GM12878 (cell line): Measurements from ENCODE around the gene LRSAM1. TPM values are rescaled to one million over a fixed set of nuclear protein-coding genes. Genes with fewer than 3 reads are reported as not detected.
A peak's percentile ranks its signal among the peaks of the same experiment; 100 is the strongest.

Experiments used
- CBX3 ChIP-seq: fragments of 200-600 bp; sonication (generic); IDR thresholded peaks from 2 replicates; pipeline ENCODE4 v1.6.1; 2016; ENCODE audit warnings: low read depth, borderline replicate concordance
- E2F4 ChIP-seq: IDR thresholded peaks from 2 replicates; pipeline ENCODE4 v1.6.1; 2012; ENCODE audit warnings: low read depth, low read length, improper control_type of control experiment
- PAX5 ChIP-seq: IDR thresholded peaks from 2 replicates; pipeline ENCODE4 v1.6.1; 2011; ENCODE audit warnings: low read depth, low read length, borderline replicate concordance
- POLR2AphosphoS2 ChIP-seq: IDR thresholded peaks from 2 replicates; pipeline ENCODE4 v1.6.1; 2011; ENCODE audit warnings: low read depth, mild to moderate bottlenecking, low read length, improper control_type of control experiment, moderate library complexity
- polyA plus RNA-seq, 11 experiments: library from polyadenylated mRNA; depleted of rRNA in 4 of 11; unstranded in 6 of 11; stranded (reverse) in 5 of 11; fragments of >200 nt; fragmentation: Nextera tagmentation in 4 of 11; fragmentation: Illumina TruSeq in 1 of 11; extraction: Ambion mirVana in 4 of 11; extraction: Trizol in 1 of 11; gene quantifications; 1 replicate in 1 of 11; 2 replicates in 10 of 11; pipeline versions ENCODE4 v1.2.1 to v1.2.3, GENCODE V29; 2011 to 2016; ENCODE audit warnings: inconsistent platforms in 2 of 11, missing spikeins in 2 of 11, low read depth in 1 of 11
- small RNA-seq: library from RNA; depleted of rRNA; stranded (forward); fragments of <200 nt; gene quantifications from one replicate; pipeline ENCODE3, GENCODE V24; 2014
- total RNA-seq, 4 experiments: library from RNA; depleted of rRNA in 3 of 4; stranded (reverse); fragments of >200 nt in 3 of 4; fragmentation: Illumina TruSeq in 1 of 4; extraction: Trizol in 1 of 4; gene quantifications; 2 replicates each; pipeline versions ENCODE4 v1.2.1 to v1.2.3, GENCODE V29; 2013 to 2021

The LRSAM1 gene
- total and polyA plus RNA-seq, 10 of the 15 experiments (the other 5 are each of a cell fraction or from before 2014, with no cell fraction given), result 0.14 to 23.4 (median 11.7) TPM

- no peak for TF ChIP-seq CBX3
- TF ChIP-seq POLR2AphosphoS2, result no peak
- no peak for TF ChIP-seq PAX5
- no peak for TF ChIP-seq E2F4
Observed at GRCh38 chr9:127550751-127551150, 99.4 kb downstream of the LRSAM1 start (continued).

Small RNA genes within 50 kb of the gene (small RNA-seq; reads per million reads assigned to genes)
- gene RF00019 (not detected), gene SNORA65 (411 reads per million, percentile 99 among the genes with 10 or more reads in this experiment)

Other genes starting within 250 kb of the LRSAM1 start
- gene GARNL3, start 186.7 kb upstream of the LRSAM1 start, total RNA-seq (2014; rRNA removed), result 8.2 and 9.3 TPM in 2 replicates
- 7.1 and 7.2 TPM in 2 replicates for gene GARNL3, start 186.7 kb upstream of the LRSAM1 start, total RNA-seq (2014; rRNA removed; fragmentation: Illumina TruSeq; extraction: Trizol)
- gene GARNL3, start 186.7 kb upstream of the LRSAM1 start, total RNA-seq (2021), result 9.4 and 9.8 TPM in 2 replicates
- gene GARNL3, start 186.7 kb upstream of the LRSAM1 start, polyA plus RNA-seq (2011; rRNA removed), result 1.8 and 2.2 TPM in 2 replicates
- 6.9 and 7.6 TPM in 2 replicates for gene GARNL3, start 186.7 kb upstream of the LRSAM1 start, polyA plus RNA-seq (2014; fragmentation: Illumina TruSeq; extraction: Trizol)
- gene GARNL3, start 186.7 kb upstream of the LRSAM1 start, polyA plus RNA-seq (2014; fragmentation: Nextera tagmentation; extraction: Ambion mirVana), result 1 to 10 TPM in 1 of 2 experiments, under 1 TPM in 1; 0.89 to 1.3 TPM
- 12.0 and 13.2 TPM in 2 replicates for gene GARNL3, start 186.7 kb upstream of the LRSAM1 start, polyA plus RNA-seq (2014; rRNA removed)
- gene GARNL3, start 186.7 kb upstream of the LRSAM1 start, polyA plus RNA-seq (2016; fragmentation: Nextera tagmentation; extraction: Ambion mirVana), result 1 to 10 TPM; 4.9 to 5.6 TPM
- 11.4 and 17.5 TPM in 2 replicates for gene SLC2A8, start 54.3 kb upstream of the LRSAM1 start, total RNA-seq (2014; rRNA removed)
- gene SLC2A8, start 54.3 kb upstream of the LRSAM1 start, total RNA-seq (2014; rRNA removed; fragmentation: Illumina TruSeq; extraction: Trizol), result 4.6 and 4.7 TPM in 2 replicates
- 13.3 and 13.7 TPM in 2 replicates for gene SLC2A8, start 54.3 kb upstream of the LRSAM1 start, total RNA-seq (2021)
- gene SLC2A8, start 54.3 kb upstream of the LRSAM1 start, polyA plus RNA-seq (2011; rRNA removed), result 2.9 and 6.3 TPM in 2 replicates
- gene SLC2A8, start 54.3 kb upstream of the LRSAM1 start, polyA plus RNA-seq (2014; fragmentation: Illumina TruSeq; extraction: Trizol), result 1.6 and 3.3 TPM in 2 replicates
- 1 to 10 TPM in 1 of 2 experiments, under 1 TPM in 1; 0.31 to 1.4 TPM for gene SLC2A8, start 54.3 kb upstream of the LRSAM1 start, polyA plus RNA-seq (2014; fragmentation: Nextera tagmentation; extraction: Ambion mirVana)
- gene SLC2A8, start 54.3 kb upstream of the LRSAM1 start, polyA plus RNA-seq (2014; rRNA removed), result 13.9 and 16.3 TPM in 2 replicates
- 10 to 100 TPM; 16.8 to 22.7 TPM for gene SLC2A8, start 54.3 kb upstream of the LRSAM1 start, polyA plus RNA-seq (2016; fragmentation: Nextera tagmentation; extraction: Ambion mirVana)
- 11.2 and 14.1 TPM in 2 replicates for gene ZNF79, start 27.1 kb upstream of the LRSAM1 start, total RNA-seq (2014; rRNA removed)
- 9.8 and 11.1 TPM in 2 replicates for gene ZNF79, start 27.1 kb upstream of the LRSAM1 start, total RNA-seq (2014; rRNA removed; fragmentation: Illumina TruSeq; extraction: Trizol)
- gene ZNF79, start 27.1 kb upstream of the LRSAM1 start, total RNA-seq (2021), result 10.2 and 12.4 TPM in 2 replicates
- 9.9 and 12.2 TPM in 2 replicates for gene ZNF79, start 27.1 kb upstream of the LRSAM1 start, polyA plus RNA-seq (2011; rRNA removed)
- gene ZNF79, start 27.1 kb upstream of the LRSAM1 start, polyA plus RNA-seq (2014; fragmentation: Illumina TruSeq; extraction: Trizol), result 9.5 and 11.9 TPM in 2 replicates
- gene ZNF79, start 27.1 kb upstream of the LRSAM1 start, polyA plus RNA-seq (2014; fragmentation: Nextera tagmentation; extraction: Ambion mirVana), result 1 to 10 TPM; 1.8 to 2.0 TPM
- gene ZNF79, start 27.1 kb upstream of the LRSAM1 start, polyA plus RNA-seq (2014; rRNA removed), result 8.7 and 9.3 TPM in 2 replicates
- 10 to 100 TPM; 12.9 to 14.0 TPM for gene ZNF79, start 27.1 kb upstream of the LRSAM1 start, polyA plus RNA-seq (2016; fragmentation: Nextera tagmentation; extraction: Ambion mirVana)
- gene RPL12, start 104 bp upstream of the LRSAM1 start, total RNA-seq (2014; rRNA removed), result 2,340 and 2,418 TPM in 2 replicates
- 4,535 and 4,622 TPM in 2 replicates for gene RPL12, start 104 bp upstream of the LRSAM1 start, total RNA-seq (2014; rRNA removed; fragmentation: Illumina TruSeq; extraction: Trizol)
- gene RPL12, start 104 bp upstream of the LRSAM1 start, total RNA-seq (2021), result 2,052 and 2,163 TPM in 2 replicates
- gene RPL12, start 104 bp upstream of the LRSAM1 start, polyA plus RNA-seq (2011; rRNA removed), result 2,640 and 2,932 TPM in 2 replicates
- 4,925 and 5,544 TPM in 2 replicates for gene RPL12, start 104 bp upstream of the LRSAM1 start, polyA plus RNA-seq (2014; fragmentation: Illumina TruSeq; extraction: Trizol)
- 1,000 to 10,000 TPM; 3,077 to 3,412 TPM for gene RPL12, start 104 bp upstream of the LRSAM1 start, polyA plus RNA-seq (2014; fragmentation: Nextera tagmentation; extraction: Ambion mirVana)
- 3,446 and 3,776 TPM in 2 replicates for gene RPL12, start 104 bp upstream of the LRSAM1 start, polyA plus RNA-seq (2014; rRNA removed)
- gene RPL12, start 104 bp upstream of the LRSAM1 start, polyA plus RNA-seq (2016; fragmentation: Nextera tagmentation; extraction: Ambion mirVana), result 1,000 to 10,000 TPM in 1 of 2 experiments, 100 to 1,000 TPM in 1; 961 to 1,005 TPM
- 0.44 TPM in 1 of 2 replicates, not detected in the other for gene STXBP1, start 160.8 kb downstream of the LRSAM1 start, total RNA-seq (2014; rRNA removed)
- gene STXBP1, start 160.8 kb downstream of the LRSAM1 start, total RNA-seq (2014; rRNA removed; fragmentation: Illumina TruSeq; extraction: Trizol), result 0.31 TPM in 1 of 2 replicates, not detected in the other
- gene STXBP1, start 160.8 kb downstream of the LRSAM1 start, total RNA-seq (2021), result 0.24 and 0.85 TPM in 2 replicates
- 0.08 and 0.20 TPM in 2 replicates for gene STXBP1, start 160.8 kb downstream of the LRSAM1 start, polyA plus RNA-seq (2011; rRNA removed)
- gene STXBP1, start 160.8 kb downstream of the LRSAM1 start, polyA plus RNA-seq (2014; fragmentation: Illumina TruSeq; extraction: Trizol), result 0.09 and 1.5 TPM in 2 replicates
- gene STXBP1, start 160.8 kb downstream of the LRSAM1 start, polyA plus RNA-seq (2014; fragmentation: Nextera tagmentation; extraction: Ambion mirVana), result under 1 TPM in 1 of 2 experiments, not detected in 1; 0.31 TPM
- 0.06 TPM in 1 of 2 replicates, not detected in the other for gene STXBP1, start 160.8 kb downstream of the LRSAM1 start, polyA plus RNA-seq (2014; rRNA removed)
- under 1 TPM; 0.40 to 0.62 TPM for gene STXBP1, start 160.8 kb downstream of the LRSAM1 start, polyA plus RNA-seq (2016; fragmentation: Nextera tagmentation; extraction: Ambion mirVana)